GM18499 (cell line): ENCODE measurements around the gene BRSK2.
"Not testable (repeated sequence)": the region's sequence is repeated elsewhere in the genome, so short reads cannot be mapped to it uniquely, and the experiment has no call there.

Source experiments
- ATAC-seq: cut with Tn5 transposase; IDR thresholded peaks from one replicate; pipeline ENCODE4 v1.9.1; 2021; ENCODE audit warnings: moderate number of reproducible peaks; ENCODE audit not compliant: insufficient read depth, unreplicated experiment

Gene BRSK2

DNA sequence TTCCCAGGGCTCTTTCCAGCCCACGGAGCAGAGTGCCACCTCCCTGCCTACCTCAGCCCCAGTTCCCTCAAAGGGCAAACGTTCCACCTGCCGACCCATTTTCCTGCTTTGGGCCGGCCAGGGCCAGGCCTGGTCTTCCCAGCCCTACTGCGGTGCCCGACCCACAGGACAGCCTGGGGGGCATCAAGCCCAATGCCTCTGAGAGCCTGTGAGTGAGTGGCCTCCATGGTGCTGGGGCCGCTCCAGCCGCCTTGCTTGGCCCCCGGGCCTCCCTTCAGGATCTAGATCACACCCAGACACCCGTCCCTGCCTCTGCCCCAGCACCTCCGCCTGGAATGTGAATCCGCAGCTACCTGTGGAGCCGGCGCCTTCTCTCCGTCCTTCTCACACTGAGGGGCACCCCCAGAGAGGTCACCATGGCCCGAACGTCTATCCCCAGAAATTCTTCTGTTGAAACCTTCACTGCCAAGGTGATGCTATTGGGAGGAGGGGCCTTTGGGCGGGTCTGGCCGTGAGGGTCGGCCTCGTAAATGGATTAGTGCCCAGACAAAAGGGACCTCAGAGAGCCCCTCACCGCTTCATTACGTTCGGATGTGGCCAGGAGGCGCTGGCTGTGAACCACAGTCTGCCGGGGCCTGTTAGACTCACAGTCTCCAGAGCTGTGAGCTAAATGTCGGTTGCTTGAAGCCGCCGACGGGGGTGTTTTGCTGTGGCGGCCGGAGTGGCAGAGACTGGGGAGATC is 36.2 kb upstream of the BRSK2 start:
- ATAC-seq = no peak

DNA sequence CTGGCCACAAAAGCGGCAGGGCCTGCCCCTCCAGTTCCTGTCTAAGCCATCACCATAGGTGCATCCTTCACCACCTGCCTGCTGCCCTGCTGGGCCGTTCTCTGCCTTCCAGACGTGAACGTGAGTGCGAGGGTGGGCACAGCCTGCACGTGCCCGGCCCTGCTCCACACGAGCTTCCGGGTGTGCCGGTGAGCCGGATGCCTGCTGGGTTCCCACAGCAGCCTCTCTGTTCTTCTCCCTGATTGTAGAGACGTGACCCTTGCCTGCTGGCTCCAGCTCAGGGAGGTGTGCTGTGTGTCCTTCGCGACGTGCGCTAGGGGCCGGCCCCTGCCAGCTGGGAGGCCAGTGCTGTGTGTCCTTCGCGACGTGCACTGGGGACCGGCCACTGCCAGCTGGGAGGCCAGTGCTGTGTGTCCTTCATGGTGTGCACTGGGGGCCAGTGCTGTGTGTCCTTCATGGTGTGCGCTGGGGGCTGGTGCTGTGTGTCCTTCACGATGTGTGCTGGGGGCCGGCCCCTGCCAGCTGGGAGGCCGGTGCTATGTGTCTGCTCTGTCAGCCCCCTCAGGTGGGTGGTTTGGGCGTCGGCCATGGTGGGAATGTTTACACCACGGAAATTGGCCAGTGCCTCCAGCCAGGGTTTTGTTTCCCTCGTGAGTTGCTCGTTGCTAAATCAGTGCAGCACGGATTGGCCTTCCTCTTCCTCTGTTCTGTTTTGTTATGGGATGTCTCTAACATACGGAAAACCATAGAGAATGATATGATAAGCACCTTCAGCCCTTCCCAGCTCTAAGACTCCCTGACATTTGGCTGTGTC is 35.4 kb upstream of the BRSK2 start:
- no peak for ATAC-seq

DNA sequence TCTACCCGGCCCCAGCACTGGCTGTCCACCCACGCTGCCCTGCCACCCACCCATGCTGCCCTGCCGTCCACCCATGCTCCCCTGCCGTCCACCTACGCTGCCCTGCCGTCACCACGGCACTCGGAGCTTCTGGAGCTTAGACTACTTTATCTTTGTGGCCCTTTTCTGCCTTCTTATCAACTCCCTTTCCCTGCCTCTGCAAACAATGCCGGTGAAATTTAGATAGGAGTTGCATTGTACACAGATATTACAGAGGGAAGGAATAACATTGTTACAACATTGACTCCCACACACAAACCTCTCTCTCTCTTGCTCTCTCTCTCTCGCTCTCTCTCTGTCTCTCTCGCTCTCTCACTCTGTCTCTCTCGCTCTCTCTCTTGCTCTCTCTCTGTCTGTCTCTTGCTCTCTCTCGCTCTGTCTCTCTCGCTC is 33.7 kb upstream of the BRSK2 start:
- no peak for ATAC-seq

DNA sequence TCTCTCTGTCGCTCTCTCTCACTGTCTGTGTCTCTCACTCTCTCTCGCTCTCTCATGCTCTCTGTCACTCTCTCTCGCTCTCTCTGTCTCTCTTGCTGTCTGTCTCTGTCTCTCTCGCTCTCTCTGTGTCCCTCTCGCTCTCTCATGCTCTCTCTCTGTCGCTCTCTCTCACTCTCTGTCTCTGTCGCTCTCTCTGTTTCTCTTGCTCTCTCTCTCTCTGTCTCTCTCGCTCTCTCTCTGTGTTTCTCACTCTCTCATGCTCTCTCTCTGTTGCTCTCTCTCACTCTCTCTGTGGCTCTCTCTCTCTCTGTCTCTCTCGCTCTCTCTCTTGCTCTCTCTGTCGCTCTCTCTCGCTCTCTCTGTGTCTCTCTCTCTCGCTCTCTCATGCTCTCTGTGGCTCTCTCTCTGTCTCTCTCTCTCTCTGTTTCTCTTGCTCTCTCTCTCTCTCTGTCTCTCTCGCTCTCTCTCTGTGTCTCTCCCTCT is 33.2 kb upstream of the BRSK2 start:
- no peak for ATAC-seq

DNA sequence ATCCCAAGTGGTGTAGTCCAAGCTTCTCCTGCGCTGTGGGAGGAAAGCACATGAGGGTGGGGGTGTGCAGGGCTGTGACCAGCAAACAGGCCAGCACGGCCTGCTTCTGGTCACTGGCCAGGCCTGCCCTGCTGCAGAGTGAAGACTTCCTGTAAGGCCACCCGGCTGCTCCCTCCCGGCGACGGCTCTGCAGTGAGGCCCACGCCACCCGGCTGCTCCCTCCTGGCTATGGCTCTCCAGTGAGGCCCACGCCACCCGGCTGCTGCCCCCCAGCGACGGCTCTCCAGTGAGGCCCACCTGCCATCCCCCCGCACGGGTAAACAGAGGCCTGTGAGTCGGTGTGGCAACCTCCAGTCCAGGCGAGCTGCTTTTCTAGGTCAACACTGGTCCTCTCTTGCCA is 31.4 kb upstream of the BRSK2 start:
- ATAC-seq = no peak

DNA sequence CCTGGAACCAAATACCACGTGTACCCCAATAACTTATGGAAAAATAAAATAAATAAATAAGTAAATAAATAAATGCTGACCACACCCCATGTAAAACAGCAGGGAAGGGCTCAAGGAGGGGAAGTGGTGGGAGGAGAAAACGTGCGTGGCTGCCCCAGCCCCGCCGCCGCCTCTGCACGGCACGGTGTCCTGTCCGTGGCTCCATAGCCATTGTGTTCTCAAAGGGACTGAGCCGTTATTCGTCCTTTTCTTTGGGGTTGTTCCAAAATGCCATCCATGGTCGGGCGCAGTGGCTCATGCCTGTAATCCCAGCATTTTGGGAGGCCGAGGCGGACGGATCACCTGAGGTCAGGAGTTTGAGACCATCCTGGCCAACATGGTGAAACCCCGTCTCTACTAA is 30.8 kb upstream of the BRSK2 start:
- not testable (repeated sequence) for ATAC-seq

DNA sequence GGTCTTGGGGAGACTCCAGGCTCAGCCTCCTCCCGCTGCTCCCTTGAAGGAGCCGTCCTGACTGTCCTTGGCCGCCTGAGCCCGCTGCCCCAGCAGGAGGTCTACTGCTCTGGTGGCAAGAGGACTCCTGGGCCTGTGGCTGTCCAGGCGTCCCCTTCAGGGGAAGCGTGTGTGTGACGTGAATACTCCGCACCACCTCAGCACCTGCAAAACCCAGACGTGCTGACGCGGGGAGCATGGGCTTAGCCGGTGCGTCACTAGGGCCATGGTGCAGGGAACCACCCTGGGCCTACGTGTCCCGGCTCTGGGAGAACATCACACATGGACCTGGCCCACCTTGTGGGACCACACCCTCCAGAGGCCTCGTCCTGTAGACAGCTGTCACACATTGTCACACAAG is 30.2 kb upstream of the BRSK2 start:
- no peak for ATAC-seq

DNA sequence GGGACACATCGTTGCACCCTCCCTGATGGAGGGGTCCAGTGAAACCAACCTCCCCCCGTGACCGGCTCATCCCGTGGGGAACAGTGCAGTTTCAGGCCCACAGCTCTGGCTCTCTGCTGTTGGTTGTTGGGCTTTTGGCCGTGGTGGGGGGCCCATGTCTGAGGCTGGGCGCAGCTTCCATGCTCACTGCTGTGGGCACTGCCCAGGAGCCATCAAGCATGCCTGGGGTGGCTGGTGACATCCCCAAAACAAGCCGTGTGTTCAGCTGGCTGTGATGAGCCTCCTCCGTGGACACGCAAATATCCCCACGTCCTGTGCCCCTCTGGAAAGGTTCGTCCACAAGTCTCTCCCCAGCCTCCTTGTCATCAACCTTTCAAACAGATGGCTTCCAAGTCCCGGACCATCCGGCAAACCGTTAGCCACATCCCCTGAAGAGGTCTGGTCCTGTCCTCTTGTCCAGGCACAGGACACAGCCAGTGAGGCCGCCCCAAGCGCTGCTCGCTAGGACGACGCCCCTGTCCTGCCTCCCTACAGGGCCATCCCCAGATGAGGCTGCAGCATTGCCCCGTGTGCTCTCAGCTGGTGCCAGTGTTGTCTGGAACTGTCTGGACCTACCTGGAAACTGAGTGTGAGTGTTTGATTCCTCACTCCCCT is 29.4 kb upstream of the BRSK2 start:
- no peak for ATAC-seq

DNA sequence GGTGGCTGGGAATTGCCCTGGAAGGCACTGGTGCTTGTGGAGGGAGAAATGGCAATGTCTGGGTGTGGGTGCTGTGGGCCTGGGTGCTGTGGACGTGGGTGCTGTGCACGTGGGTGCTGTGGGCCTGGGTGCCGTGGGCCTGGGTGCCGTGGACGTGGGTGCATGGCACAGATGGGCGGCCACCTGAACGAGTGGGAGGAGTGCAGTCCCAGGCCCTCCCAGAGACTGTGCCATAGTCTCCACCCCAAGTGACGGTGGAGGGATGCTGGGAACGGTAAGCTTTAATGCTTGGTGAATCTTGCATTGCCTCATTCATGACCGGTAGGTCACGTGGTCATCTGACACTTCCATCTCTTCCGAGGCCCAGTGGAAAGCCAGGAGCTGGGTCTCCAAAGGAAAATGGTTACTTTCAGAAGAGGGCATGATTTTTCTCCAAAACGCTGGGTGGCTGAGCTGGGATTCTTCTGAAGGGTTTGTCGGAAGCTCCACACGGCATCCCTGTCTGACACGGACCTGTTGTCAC is 28.8 kb upstream of the BRSK2 start:
- ATAC-seq = no peak

DNA sequence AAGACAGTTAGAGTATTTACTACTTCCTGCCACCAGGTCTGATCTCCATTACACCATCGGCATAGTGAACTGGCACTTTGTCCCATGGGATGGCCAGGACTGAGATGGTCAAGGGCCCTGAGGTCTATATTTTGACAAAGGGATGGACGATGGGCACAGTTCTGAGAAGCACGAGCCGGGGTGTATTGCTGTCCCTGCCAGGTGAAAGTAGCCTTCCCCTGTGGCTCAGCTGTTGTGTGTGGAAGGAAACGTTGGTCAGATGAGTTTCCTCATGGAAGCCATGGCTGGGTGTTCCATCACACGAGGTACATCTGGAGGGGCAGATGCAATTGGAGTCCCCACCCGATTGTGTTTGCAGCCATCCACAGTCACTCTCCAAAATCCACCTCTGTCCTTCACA is 27.9 kb upstream of the BRSK2 start:
- no peak for ATAC-seq

DNA sequence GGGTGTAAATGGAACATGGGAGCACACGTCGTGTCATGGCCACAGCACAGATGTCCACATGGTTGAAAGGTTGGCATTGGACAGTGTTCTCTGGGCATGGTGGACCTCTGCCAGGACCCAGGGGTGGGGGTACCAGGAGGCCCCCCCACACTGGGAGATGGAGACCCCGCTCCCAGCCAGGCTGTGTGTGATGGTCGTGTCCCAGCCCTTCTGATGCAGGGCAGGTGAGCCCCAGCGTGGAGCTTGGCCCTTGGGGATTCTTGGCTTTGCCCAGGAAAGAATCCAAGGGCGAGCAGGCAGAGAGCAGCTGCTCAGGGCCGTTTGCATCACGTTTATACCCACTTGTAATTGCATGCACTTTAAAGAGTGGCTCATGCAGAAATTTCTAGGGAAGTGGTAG is 22.0 kb upstream of the BRSK2 start:
- no peak for ATAC-seq

DNA sequence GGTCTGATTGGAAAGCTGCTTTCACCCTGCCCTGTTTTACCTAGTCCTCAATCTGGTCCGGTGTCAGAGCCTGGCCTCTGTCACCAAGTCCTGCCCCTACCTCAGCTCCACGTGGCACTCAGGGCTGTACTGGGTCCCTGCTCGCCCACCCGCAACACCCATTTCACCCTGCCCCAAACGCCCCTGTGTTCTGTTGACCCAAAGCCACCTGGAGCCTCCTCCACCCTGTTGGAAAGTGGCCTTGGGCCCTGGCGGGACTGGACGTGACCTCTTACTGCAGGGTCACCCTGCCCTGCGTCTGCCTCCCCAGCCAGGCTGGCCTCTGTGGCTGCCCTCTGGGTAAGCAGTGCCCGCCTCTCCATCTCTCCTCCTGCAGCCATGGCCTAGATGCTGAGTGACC is 21.5 kb upstream of the BRSK2 start:
- ATAC-seq = no peak

DNA sequence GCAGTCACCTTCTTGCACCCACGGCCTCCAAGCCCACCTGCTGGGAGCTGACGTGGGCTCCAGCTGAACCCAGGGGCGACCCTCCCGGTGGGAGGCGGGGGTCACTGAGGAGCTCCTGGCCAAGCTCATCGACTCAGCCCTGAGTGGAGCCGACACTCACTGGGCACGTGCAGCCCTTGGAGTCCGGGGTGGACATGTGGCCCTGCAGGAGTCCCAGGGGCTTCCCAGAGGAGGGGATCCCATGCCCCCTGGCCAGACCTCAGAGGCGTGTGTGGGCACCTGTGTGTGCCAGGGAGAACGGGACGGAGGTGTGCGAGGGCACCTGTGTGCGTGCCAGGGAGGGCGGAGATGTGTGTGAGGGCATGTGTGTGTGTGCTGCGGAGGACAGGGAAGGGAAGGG is 20.8 kb upstream of the BRSK2 start:
- no peak for ATAC-seq

DNA sequence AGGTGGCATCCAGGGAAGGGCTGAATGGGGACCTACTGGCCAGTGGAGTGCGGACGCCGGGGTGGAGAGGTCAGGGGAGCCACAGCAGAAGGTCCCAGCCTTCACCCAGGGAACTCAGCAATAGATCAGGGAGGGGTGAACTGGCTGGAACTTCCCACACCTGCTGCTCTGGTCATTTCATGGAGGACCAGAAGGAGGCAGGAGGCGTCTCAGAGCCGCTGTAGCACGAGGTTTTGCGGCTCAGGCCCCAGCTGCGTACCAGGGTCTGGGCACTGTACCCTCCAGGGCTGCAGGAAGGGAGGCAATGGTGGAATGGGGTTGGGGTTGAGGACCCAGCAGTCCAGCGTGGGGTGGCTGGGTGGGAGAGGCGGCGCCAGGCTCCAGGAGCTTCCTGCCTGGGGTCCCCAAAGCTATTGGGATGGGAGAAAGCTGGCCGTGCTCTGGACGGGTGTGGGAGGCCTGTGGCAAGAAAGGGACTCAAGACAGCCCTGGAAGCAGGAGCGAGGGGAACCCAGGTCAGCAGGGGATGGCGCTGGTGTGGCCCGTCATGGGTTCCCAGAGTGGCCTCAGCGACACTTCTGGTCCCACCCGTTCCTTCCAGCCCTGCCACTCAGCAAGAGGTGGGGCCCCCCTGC is 20.2 kb upstream of the BRSK2 start:
- ATAC-seq = no peak

DNA sequence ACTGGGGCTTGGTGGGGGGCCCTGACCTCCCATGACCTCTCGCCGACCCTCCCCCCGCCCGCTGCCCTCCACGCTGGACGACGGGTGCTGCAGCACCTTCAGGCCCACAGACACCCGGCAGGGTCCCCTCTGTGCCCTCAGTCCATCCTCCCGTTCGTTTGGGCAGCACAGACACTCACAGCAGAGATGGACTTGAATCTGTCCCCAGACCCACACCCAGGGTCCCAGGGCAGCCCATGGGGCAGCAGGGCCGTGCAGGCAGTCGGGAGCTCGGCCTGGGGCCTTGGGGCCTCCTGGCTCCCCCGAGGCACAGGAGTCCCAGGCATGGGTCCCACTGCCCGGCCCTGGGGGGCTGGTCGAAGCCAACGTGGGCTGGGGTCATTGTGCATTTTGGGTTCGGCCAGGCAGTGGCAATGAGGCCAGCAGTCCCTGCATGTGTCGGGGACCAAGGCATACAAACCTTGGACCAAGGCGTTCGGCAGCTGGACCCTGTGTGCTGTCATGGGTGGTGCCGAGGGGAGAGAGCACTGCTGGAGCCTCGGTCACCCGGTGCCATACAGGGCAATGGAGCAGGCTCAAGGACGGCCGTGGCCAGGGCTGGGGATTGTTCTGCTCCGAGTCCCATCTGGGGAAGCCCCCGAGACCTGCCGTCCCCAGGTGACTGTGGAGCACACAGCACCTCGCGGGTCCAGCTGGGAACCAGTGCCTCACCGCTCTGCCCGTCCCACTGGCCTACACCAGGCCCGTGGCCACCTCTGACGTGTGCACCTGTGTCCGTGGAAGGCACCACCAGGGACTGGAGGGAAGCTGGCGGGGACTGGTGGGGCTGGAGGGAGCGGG is 19.3 kb upstream of the BRSK2 start:
- no peak for ATAC-seq

DNA sequence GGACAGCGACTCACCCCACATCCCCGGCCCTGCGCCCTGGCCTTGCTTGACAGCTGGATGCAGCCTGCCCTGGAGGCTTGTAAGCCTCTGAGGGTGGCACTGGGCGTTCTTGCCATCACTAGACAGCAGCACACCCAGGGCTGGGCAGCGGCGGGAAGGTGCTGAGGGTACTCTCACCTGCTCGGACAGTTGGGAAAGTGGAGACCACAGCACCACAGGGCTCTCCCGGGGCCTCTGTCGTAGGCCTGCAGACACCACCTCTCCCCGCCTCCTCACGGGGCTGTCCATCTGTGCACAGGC is 18.8 kb upstream of the BRSK2 start:
- no peak for ATAC-seq

DNA sequence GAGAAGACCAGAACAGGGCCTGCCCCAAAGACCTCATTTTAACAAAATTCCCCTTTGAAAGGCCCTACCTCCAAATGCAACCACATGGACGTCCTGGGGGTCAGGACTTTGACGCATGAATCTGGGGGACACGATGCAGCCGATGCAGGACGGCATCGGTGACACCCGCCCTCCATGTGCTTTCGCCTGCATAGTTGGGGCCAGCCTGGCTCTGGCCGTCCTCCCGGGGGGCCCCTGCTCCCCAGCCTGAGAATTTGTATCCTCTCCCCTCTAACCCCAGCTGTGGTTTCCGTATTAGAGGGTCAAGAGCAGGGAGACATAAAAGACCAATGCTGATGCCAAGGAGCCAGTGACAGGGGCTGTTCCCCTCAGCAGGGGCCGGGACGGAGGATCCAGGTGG is 18.4 kb upstream of the BRSK2 start:
- ATAC-seq = no peak

DNA sequence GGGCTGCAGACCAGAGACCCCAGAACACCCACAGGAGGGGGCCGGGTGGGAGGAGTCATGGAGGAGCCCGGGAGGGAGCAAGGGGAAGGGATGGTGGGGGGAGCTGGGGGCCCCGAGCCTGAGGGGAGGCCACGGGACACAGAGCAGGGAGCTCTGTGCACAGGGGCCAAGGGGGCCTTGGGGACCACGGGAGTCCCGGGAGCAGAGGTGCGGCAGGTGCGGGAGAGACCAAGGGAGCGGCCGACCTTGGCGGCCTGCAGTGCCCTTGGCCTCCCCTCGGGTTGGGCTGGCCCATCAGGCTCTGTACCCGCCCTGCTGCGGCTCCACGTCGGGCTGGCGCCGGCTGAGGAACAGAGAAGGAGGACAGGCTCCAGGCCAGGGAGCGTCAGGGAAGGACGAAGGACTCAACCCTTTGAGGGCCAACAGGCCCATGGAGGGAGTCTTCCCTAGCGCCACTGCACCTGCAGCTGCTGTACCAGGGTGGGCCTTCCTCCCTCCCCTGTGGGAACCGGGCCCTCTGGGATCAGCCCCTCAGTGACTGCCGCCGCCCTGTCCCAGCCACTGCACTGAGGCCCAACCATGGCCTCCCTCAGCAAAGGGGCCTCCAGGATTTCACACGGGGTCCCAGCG is 17.8 kb upstream of the BRSK2 start:
- no peak for ATAC-seq

DNA sequence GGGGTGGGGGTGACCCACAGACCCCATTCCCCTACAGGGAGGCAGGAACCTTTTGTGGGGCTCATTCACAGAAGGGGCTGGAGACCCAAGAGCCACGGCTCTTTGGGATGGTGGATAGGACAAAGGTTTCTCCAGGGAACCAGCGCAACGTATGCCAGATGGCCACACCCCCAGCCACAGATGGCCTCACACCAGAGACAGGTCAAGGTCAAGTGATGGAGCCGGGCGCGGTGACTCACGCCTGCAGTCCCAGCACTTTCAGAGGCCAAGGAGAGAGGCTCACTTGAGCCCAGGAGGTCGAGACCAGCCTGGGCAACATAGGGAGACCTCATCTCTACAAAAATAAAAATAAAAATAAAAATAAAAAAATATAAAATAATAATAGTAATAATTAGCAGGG is 17.1 kb upstream of the BRSK2 start:
- no peak for ATAC-seq
